RWPE1 (cell line): ENCODE results near the gene PLCG1.

ENCODE experiments used
- CTCF ChIA-PET: fragments of 350-600 bp; sonication (Branson Sonifier 250); formaldehyde crosslinking; extraction: SDS; loops from one replicate; lab custom pipeline; 2021; lab: Yijun Ruan, JAX
- POLR2A ChIA-PET: fragments of 400-600 bp; formaldehyde crosslinking; extraction: SDS; loops from one replicate; lab custom pipeline; 2020; ENCODE audit warnings: antibody characterized with exemption; ENCODE audit not compliant: low non-redundant PET; lab: Yijun Ruan, JAX
- DNase-seq: peaks from one replicate; pipeline ENCODE4 v3.0.0; 2012; ENCODE audit warnings: low spot score
- H3K27ac ChIP-seq: fragments of 450-650 bp; 2 replicates; pipeline ENCODE4 v1.5.1; 2017
- TF ChIP-seq, protein P1 (sequence below): fragments of 450-650 bp; conservative IDR thresholded peaks from 2 replicates; pipeline ENCODE4 v1.5.1; 2017; ENCODE audit warnings: low read depth, mild to moderate bottlenecking

PLCG1 gene

DNA sequence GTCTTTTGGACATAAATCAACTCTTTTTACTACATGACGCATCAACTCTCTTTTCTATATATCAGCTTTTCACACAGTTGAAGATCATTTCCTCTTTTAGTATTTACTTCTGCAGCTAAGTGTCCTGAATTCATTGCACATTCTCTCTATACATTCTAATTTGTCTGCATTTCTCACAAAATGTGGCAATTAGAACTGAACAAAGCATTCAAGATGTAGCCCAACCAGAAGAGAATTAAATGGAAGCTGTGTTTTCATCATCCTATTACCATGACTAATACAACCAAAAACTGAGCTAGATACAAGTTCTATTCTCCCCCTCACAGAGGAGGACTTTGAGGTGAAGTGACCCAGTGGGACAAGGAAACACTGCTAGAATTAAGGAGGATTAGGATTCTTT is 86.9 kb downstream of the PLCG1 start:
- H3K27ac ChIP-seq: no peak overlapping the region
- ChIA-PET CTCF (interaction anchor here (0.6 to 2.2 kb wide), 5 partner anchors 8 to 516 kb away, joined by 3 to 10 read pairs (median 6); partner anchors contain the start of gene LPIN3), POLR2A (no interaction called here)
- TF ChIP-seq, protein P1, sequence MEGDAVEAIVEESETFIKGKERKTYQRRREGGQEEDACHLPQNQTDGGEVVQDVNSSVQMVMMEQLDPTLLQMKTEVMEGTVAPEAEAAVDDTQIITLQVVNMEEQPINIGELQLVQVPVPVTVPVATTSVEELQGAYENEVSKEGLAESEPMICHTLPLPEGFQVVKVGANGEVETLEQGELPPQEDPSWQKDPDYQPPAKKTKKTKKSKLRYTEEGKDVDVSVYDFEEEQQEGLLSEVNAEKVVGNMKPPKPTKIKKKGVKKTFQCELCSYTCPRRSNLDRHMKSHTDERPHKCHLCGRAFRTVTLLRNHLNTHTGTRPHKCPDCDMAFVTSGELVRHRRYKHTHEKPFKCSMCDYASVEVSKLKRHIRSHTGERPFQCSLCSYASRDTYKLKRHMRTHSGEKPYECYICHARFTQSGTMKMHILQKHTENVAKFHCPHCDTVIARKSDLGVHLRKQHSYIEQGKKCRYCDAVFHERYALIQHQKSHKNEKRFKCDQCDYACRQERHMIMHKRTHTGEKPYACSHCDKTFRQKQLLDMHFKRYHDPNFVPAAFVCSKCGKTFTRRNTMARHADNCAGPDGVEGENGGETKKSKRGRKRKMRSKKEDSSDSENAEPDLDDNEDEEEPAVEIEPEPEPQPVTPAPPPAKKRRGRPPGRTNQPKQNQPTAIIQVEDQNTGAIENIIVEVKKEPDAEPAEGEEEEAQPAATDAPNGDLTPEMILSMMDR: no peak
- DNase-seq: no peak

DNA sequence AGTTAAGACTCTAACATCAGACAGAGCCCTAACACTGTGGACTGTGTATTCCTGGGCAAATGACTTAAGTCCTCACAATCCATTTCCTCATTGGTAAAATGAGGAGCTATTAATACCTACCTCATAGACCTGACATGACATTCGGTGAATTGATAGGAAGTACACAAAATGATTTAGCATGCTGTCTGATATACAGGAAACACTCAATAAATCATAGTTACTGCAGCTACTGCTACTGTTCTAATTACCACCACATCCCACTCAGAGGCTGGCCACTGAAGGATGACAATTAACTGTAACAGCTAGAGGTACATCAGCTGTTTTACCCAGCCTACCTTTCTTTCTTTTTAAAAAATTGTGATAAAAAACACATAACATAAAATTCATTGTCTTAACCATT is 87.7 kb downstream of the PLCG1 start:
- ChIA-PET CTCF (interaction anchor here (0.6 to 2.2 kb wide), 3 partner anchors 8 to 52 kb away, joined by 3 to 10 read pairs (median 3); no protein-coding TSS in a partner anchor), POLR2A (no interaction called here)
- TF ChIP-seq, protein P1: no peak
- no peak overlapping the region for H3K27ac ChIP-seq
- no peak for DNase-seq

DNA sequence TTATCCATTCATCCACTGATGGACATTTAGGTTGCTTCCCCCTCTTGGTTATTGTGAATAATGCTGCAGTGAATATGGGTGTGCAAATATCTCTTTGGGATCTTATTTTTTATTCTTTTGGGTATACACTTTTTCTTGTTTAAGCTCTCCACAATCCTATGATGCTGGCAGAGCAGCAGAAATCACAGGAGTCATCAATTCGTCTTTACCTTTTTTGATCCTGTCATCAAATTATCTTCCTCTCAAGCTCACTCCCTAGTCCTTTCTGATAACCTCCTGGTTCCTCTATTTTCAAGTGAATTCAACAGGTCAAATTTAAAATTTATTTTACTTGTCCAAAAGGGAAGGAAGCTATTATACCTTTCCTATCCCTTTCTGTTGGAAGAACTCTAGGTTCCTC is 89.1 kb downstream of the PLCG1 start:
- TF ChIP-seq, protein P1: no peak
- H3K27ac ChIP-seq: no peak overlapping the region
- CTCF ChIA-PET: interaction anchor here (0.6 to 1.7 kb wide), 4 partner anchors 37 to 114 kb away, joined by 3 to 5 read pairs (median 4); partner anchors contain the start of gene LPIN3
- POLR2A ChIA-PET: no interaction called here
- no peak for DNase-seq
